Neuronal stem cell (in vitro differentiated cells): ENCODE data around the gene TMPRSS3.

Source experiments
- DNase-seq: peaks from one replicate; pipeline ENCODE4 v3.0.0-alpha.2; 2013; ENCODE audit warnings: low spot score
- H2AFZ ChIP-seq: one replicate; pipeline ENCODE4 v1.6.1; 2013; ENCODE audit warnings: mild to moderate bottlenecking, low read length, inconsistent platforms
- H2AK5ac ChIP-seq: 2 replicates; pipeline ENCODE4 v1.6.1; 2013; ENCODE audit warnings: low read depth, mild to moderate bottlenecking, inconsistent platforms, low read length, moderate library complexity, mixed read lengths
- H2BK120ac ChIP-seq: 2 replicates; pipeline ENCODE4 v1.6.1; 2013; ENCODE audit warnings: low read depth, mild to moderate bottlenecking, inconsistent platforms, low read length, moderate library complexity, mixed read lengths
- H2BK12ac ChIP-seq: one replicate; pipeline ENCODE4 v1.6.1; 2013; ENCODE audit warnings: low read length, inconsistent platforms
- H2BK15ac ChIP-seq: 2 replicates; pipeline ENCODE4 v1.6.1; 2013; ENCODE audit warnings: mild to moderate bottlenecking, low read length, inconsistent platforms, mixed read lengths
- H2BK5ac ChIP-seq: one replicate; pipeline ENCODE4 v1.6.1; 2013; ENCODE audit warnings: inconsistent platforms, mild to moderate bottlenecking, low read length, moderate library complexity
- H3K14ac ChIP-seq: one replicate; pipeline ENCODE4 v1.6.1; 2013; ENCODE audit warnings: low read length, inconsistent platforms
- H3K18ac ChIP-seq: 2 replicates; pipeline ENCODE4 v1.6.1; 2013; ENCODE audit warnings: low read length, inconsistent platforms
- H3K23ac ChIP-seq: 2 replicates; pipeline ENCODE4 v1.6.1; 2013; ENCODE audit warnings: low read depth, mild to moderate bottlenecking, mixed read lengths, low read length, inconsistent platforms; ENCODE audit not compliant: poor library complexity
- H3K27ac ChIP-seq: replicated peaks from 3 replicates; pipeline ENCODE4 v1.5.1; 2013; ENCODE audit warnings: low read length, inconsistent platforms
- H3K27me3 ChIP-seq, 3 experiments: 2 replicates each; pipeline ENCODE4 v1.6.1; 2013; ENCODE audit warnings: low read length in 3 of 3, mild to moderate bottlenecking in 2 of 3, inconsistent platforms in 1 of 3, low read depth in 1 of 3, mixed read lengths in 1 of 3, moderate library complexity in 1 of 3; ENCODE audit not compliant: control insufficient read depth in 3 of 3, insufficient read depth in 3 of 3
- H3K36me3 ChIP-seq, 2 donors: replicated peaks in 1 of 2; 2 replicates each; pipeline ENCODE4 v1.6.1; 2013; ENCODE audit warnings: low read length in 2 of 2; ENCODE audit not compliant: control insufficient read depth in 2 of 2, insufficient read depth in 2 of 2
- H3K4ac ChIP-seq: 2 replicates; pipeline ENCODE4 v1.6.1; 2013; ENCODE audit warnings: inconsistent platforms, mild to moderate bottlenecking, low read length, moderate library complexity
- H3K4me1 ChIP-seq, 2 donors: 1 replicate in 1 of 2; 2 replicates in 1 of 2; pipeline ENCODE4 v1.6.1; 2013; ENCODE audit warnings: low read length in 2 of 2, low read depth in 1 of 2; ENCODE audit not compliant: control insufficient read depth in 2 of 2, insufficient read depth in 1 of 2
- H3K4me2 ChIP-seq: one replicate; pipeline ENCODE4 v1.6.1; 2013; ENCODE audit warnings: mild to moderate bottlenecking, low read length, inconsistent platforms; ENCODE audit not compliant: insufficient read depth, poor library complexity, severe bottlenecking
- H3K4me3 ChIP-seq, 2 donors: 2 replicates each; pipeline ENCODE4 v1.5.1; 2013; ENCODE audit warnings: low read length in 2 of 2, mild to moderate bottlenecking in 2 of 2, inconsistent platforms in 1 of 2, moderate library complexity in 1 of 2
- H3K79me1 ChIP-seq: one replicate; pipeline ENCODE4 v1.6.1; 2013; ENCODE audit warnings: low read depth, mild to moderate bottlenecking, inconsistent platforms, low read length, moderate library complexity
- H3K9ac ChIP-seq: one replicate; pipeline ENCODE4 v1.6.1; 2013; ENCODE audit warnings: mild to moderate bottlenecking, low read depth, low read length, inconsistent platforms; ENCODE audit not compliant: poor library complexity
- H3K9me3 ChIP-seq, 2 donors: replicated peaks in 1 of 2; 2 replicates each; pipeline versions ENCODE3 to v1.6.1; 2013; ENCODE audit warnings: low read length in 2 of 2, mild to moderate bottlenecking in 2 of 2, inconsistent platforms in 1 of 2, low read depth in 1 of 2, mixed read lengths in 1 of 2, moderate library complexity in 1 of 2; ENCODE audit not compliant: control insufficient read depth in 2 of 2, insufficient read depth in 1 of 2
- H4K8ac ChIP-seq: one replicate; pipeline ENCODE4 v1.6.1; 2013; ENCODE audit warnings: low read depth, mild to moderate bottlenecking, inconsistent platforms, low read length, moderate library complexity
- H4K91ac ChIP-seq: one replicate; pipeline ENCODE4 v1.6.1; 2013; ENCODE audit warnings: low read length, low read depth, mild to moderate bottlenecking, inconsistent platforms; ENCODE audit not compliant: poor library complexity
- WGBS, 2 donors: extraction: QIAGEN DNeasy Blood & Tissue Kit; methylation state at CpG; one replicate each; pipeline ENCODE4 v1.1.7; 2013; ENCODE audit warnings: missing lambda C conversion rate in 2 of 2, mixed read lengths in 1 of 2; ENCODE audit not compliant: insufficient read length in 2 of 2, insufficient replicate concordance in 1 of 2; ENCODE audit errors: extremely low coverage in 2 of 2; 5-methylcytosine and 5-hydroxymethylcytosine counted together

TMPRSS3 gene

DNA sequence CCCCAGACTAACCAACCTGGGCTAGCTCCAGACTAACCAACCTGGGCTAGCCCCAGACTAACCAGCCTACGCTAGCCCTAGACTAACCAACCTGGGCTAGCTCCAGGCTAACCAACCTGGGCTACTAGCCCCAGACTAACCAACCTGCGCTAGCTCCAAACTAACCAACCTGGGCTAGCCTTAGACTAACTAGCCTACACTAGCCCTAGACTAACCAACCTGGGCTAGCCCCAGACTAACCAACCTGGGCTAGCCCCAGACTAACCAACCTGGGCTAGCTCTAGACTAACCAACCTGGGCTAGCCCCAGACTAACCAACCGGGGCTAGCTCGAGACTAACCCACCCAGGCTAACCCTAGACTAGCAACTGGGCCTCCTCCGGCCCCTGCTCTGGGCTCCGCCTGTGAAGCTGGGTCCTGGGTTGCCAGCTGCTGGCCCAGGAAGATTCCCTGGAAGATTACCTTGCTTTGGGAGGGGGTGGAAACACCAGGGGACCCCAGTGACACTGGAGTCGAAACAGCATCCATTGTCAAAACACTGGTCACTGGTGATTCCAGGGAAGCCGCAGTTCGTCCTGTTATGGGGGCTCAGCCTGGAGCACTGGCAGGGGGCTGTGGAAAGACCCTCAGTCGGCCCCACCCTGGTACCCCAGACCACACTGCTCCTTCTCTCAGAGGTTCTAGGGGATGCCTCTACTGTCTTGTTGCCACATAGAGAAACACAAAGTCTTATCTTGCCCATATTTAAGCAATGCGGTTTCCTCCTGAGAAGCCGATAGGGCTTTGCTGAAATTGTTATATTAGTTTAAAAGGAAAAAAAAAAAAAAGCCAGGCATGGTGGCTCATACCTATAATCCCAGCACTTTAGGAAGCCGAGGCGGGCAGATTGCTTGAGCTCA, 46.2 kb downstream of the TMPRSS3 start:
- WGBS, 2 donors, result no CpG with 5 or more reads among the region's 14 CpGs
- no peak overlapping the region for H2AK5ac ChIP-seq
- no peaks in the 10 kb centered on the region for H3K4me1 ChIP-seq
- no peak overlapping the region for H3K23ac ChIP-seq
- no peak overlapping the region for H2BK5ac ChIP-seq
- no peak overlapping the region for H3K4me3 ChIP-seq
- no peak overlapping the region for H3K18ac ChIP-seq
- no peak overlapping the region for H2AFZ ChIP-seq
- no peak overlapping the region for H4K8ac ChIP-seq
- H2BK15ac ChIP-seq, result no peak overlapping the region
- H3K79me1 ChIP-seq, result no peaks in the 10 kb centered on the region
- no peak for DNase-seq
- H4K91ac ChIP-seq, result no peak overlapping the region
- H3K14ac ChIP-seq, result no peak overlapping the region
- no peak overlapping the region for H3K27ac ChIP-seq
- no peaks in the 10 kb centered on the region for H3K36me3 ChIP-seq
- no peak overlapping the region for H2BK12ac ChIP-seq
- no peak overlapping the region for H3K9ac ChIP-seq
- no peaks in the 10 kb centered on the region for H3K27me3 ChIP-seq
- no peak overlapping the region for H2BK120ac ChIP-seq
- no peak overlapping the region for H3K4me2 ChIP-seq
- H3K4ac ChIP-seq, result no peak overlapping the region
- no peaks in the 10 kb centered on the region for H3K9me3 ChIP-seq

DNA sequence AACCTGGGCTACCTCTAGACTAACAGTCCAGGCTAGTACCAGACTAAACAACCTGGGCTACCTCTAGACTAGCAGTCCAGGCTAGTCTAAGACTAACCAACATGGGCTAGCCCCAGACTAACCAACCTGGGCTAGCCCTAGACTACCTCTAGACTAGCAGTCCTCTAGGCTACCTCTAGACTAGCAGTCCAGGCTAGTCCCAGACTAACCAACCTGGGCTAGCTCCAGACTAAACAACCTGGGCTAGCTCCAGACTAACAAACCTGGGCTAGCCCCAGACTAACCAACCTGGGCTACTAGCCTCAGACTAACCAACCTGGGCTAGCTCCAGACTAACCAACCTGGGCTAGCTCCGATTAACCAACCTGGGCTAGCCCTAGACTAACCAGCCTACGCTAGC, 47.1 kb downstream of the TMPRSS3 start:
- Histone ChIP-seq H3K79me1 (no peaks in the 10 kb centered on the region), H4K91ac (no peak overlapping the region), H2BK120ac (no peak overlapping the region), H4K8ac (no peak overlapping the region), H3K14ac (no peak overlapping the region), H3K23ac (no peak overlapping the region), H3K9me3 (no peaks in the 10 kb centered on the region), H3K27me3 (no peaks in the 10 kb centered on the region), H3K4ac (no peak overlapping the region), H2BK15ac (no peak overlapping the region), H3K27ac (no peak overlapping the region), H3K4me1 (peaks cover 0 to 2% of the 10 kb centered on the region in 2 donors), H3K18ac (no peak overlapping the region), H3K4me2 (no peak overlapping the region), H2BK12ac (no peak overlapping the region), H3K4me3 (no peak overlapping the region), H2AFZ (no peak overlapping the region), H2BK5ac (no peak overlapping the region), H3K36me3 (no peaks in the 10 kb centered on the region), H2AK5ac (no peak overlapping the region), H3K9ac (no peak overlapping the region)
- DNase-seq, result no peak
- no CpG with 5 or more reads among the region's 2 CpGs for WGBS, 2 donors

DNA sequence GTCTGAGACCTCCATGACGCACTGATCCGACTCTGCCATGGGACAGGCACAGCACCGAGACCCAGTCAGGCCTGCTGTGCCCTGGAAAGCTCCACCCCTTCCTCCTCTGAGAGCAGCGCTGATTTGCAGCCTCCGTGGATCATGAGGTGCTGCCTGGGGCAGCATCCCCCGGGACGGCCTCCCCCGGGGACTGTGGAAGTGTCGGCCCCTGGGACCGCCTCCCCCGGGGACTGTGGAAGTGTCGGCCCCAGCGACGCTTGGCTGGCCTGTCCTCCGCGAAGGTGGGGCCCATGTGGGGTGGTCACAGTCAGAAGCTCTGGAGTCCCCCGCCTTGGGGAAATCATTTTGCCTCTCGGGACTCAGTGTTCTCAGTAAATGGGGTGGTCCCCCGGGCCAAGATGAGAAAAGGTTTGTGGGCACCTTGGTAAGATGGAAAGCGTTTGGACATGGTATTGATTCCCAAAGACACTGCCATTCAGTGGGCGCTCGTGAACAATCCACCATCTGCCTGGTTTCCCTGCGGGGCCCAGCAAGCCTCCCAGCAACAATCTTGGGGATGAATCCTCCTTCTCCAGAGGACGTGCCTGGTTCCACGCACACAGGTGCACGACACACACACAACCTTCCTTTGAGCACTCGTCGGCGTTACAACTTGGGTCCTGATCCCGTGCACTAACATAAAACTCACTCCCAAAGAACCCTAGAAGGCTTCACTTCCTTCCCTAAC, 48.1 kb downstream of the TMPRSS3 start:
- DNase-seq, result no peak
- Histone ChIP-seq H2BK15ac (no peak overlapping the region), H2BK120ac (no peak overlapping the region), H3K4me2 (no peak overlapping the region), H3K18ac (peak overlapping the region; percentile 52), H2BK12ac (no peak overlapping the region), H3K27ac (no peak overlapping the region), H3K4ac (no peak overlapping the region), H2BK5ac (no peak overlapping the region), H4K8ac (no peak overlapping the region), H3K4me1 (peaks cover 0 to 2% of the 10 kb centered on the region in 2 donors), H4K91ac (no peak overlapping the region), H2AFZ (no peak overlapping the region), H3K36me3 (no peaks in the 10 kb centered on the region), H3K4me3 (no peak overlapping the region), H3K14ac (no peak overlapping the region), H2AK5ac (no peak overlapping the region), H3K79me1 (no peaks in the 10 kb centered on the region), H3K9me3 (no peaks in the 10 kb centered on the region), H3K9ac (no peak overlapping the region), H3K23ac (no peak overlapping the region), H3K27me3 (no peaks in the 10 kb centered on the region)
- WGBS, 2 donors, result no CpG with 5 or more reads among the region's 30 CpGs

DNA sequence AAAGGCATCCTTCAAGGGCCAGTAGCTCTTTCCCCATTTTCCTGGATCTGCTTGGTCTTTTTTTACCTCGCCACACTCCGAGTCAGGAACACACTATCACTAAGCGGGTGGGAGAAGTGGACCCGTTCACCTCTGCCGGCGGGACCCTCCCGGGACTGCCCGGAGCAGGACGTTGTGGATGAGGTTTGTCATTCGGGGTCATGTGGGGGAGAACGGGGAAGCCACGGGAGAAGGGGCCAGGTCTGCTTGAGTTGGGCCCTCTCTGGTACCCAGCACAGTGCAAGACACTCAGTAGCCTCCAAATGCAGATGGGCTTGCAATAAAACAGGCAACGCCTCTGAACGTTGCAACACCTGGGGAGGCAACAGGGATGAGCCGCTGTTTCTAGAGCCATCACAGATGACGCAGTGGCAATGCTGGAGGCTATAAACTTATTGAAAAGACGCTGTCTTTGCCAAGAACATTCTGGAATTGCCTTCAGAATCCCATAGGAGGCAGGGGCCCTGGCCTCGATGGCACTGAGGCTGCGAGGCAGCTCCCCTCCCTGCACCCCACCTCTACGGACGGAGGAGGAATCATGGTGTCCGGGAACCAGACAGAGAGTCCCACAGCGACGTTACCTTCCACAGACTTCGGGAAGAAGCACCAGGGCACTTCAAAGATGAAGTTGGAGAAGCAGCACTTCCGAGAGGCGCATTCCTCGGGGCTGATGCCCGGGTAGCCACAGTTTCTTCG, 48.8 kb downstream of the TMPRSS3 start:
- Histone ChIP-seq H2BK12ac (no peak overlapping the region), H3K4me1 (peaks cover 0 to 2% of the 10 kb centered on the region in 2 donors), H3K14ac (no peak overlapping the region), H3K18ac (peak overlapping the region; percentile 52), H3K79me1 (no peaks in the 10 kb centered on the region), H4K8ac (no peak overlapping the region), H2BK5ac (no peak overlapping the region), H3K27me3 (no peaks in the 10 kb centered on the region), H3K4me3 (no peak overlapping the region), H2BK15ac (no peak overlapping the region), H3K23ac (no peak overlapping the region), H3K36me3 (no peaks in the 10 kb centered on the region), H4K91ac (no peak overlapping the region), H2BK120ac (no peak overlapping the region), H2AK5ac (no peak overlapping the region), H3K4ac (no peak overlapping the region), H3K9ac (no peak overlapping the region), H3K9me3 (no peaks in the 10 kb centered on the region), H3K4me2 (no peak overlapping the region), H3K27ac (no peak overlapping the region), H2AFZ (no peak overlapping the region)
- DNase-seq, result no peak
- no CpG with 5 or more reads among the region's 30 CpGs for WGBS, 2 donors
